ENCODE measurements around the gene MMP23B. TPM values are rescaled to one million over a fixed set of nuclear protein-coding genes. Genes with fewer than 3 reads are reported as not detected.

The MMP23B gene
- total and polyA plus RNA-seq, 10 of the 15 experiments (the other 5 are each of a cell fraction or from before 2014, with no cell fraction given) = 0.25 to 0.76 (median 0.34) TPM; not detected in 4

GRCh38 chr1:1677718-1678580, 46.0 kb downstream of the MMP23B start (continued):
- no peak for TF ChIP-seq HSF1 (IDR thresholded peaks at IDR 0.05; ENCODE audit: low read depth, low read length)
- no peak for TF ChIP-seq KAT2A (conservative IDR thresholded peaks at IDR 0.05; ENCODE audit: control insufficient read depth, low read depth, low read length)
- no peak for TF ChIP-seq ZNF274 (IDR thresholded peaks at IDR 0.05; ENCODE audit: insufficient read depth, insufficient read length)
- peak; percentile 82; the same call in 1 of the 2 replicates for TF ChIP-seq NR2F1 (conservative IDR thresholded peaks at IDR 0.05)
- peak; percentile 72 for TF ChIP-seq POLR2AphosphoS5 (IDR thresholded peaks at IDR 0.05; ENCODE audit: low read length)
- TF ChIP-seq, protein P1, sequence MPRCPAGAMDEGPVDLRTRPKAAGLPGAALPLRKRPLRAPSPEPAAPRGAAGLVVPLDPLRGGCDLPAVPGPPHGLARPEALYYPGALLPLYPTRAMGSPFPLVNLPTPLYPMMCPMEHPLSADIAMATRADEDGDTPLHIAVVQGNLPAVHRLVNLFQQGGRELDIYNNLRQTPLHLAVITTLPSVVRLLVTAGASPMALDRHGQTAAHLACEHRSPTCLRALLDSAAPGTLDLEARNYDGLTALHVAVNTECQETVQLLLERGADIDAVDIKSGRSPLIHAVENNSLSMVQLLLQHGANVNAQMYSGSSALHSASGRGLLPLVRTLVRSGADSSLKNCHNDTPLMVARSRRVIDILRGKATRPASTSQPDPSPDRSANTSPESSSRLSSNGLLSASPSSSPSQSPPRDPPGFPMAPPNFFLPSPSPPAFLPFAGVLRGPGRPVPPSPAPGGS (IDR thresholded peaks at IDR 0.05; ENCODE audit: borderline replicate concordance, insufficient read depth, low read depth, low read length, poor library complexity, severe bottlenecking) = peak; percentile 80
- TF ChIP-seq IKZF1 (conservative IDR thresholded peaks at IDR 0.05) = peak; percentile 98
- TF ChIP-seq, protein P2, sequence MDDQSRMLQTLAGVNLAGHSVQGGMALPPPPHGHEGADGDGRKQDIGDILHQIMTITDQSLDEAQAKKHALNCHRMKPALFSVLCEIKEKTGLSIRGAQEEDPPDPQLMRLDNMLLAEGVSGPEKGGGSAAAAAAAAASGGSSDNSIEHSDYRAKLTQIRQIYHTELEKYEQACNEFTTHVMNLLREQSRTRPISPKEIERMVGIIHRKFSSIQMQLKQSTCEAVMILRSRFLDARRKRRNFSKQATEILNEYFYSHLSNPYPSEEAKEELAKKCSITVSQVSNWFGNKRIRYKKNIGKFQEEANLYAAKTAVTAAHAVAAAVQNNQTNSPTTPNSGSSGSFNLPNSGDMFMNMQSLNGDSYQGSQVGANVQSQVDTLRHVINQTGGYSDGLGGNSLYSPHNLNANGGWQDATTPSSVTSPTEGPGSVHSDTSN (IDR thresholded peaks at IDR 0.05; ENCODE audit: insufficient replicate concordance, low read depth, low read length) = no peak
- no peak for TF ChIP-seq PRDM15 (CRISPR knock-in tag; IDR thresholded peaks at IDR 0.05)
- peak; percentile 83 for TF ChIP-seq CHD2 (IDR thresholded peaks at IDR 0.05; ENCODE audit: borderline replicate concordance, low read depth, low read length)
- no peak for TF ChIP-seq SREBF1 (IDR thresholded peaks at IDR 0.05; ENCODE audit: low read length)
- TF ChIP-seq REST (IDR thresholded peaks at IDR 0.05; ENCODE audit: low read depth, low read length) = no peak
- peak; percentile 94 for TF ChIP-seq DPF2 (IDR thresholded peaks at IDR 0.05)
- TF ChIP-seq EGR1 (IDR thresholded peaks at IDR 0.05; ENCODE audit: borderline replicate concordance in 1 of 2, low read depth in 2 of 2, low read length in 2 of 2) = no peak; a peak in 1 of 3 replicates
- no peak for TF ChIP-seq ZNF622 (IDR thresholded peaks at IDR 0.05)
- no peak for TF ChIP-seq CBX5 (IDR thresholded peaks at IDR 0.05; ENCODE audit: low read depth)

All from GM12878 (cell line).